ENCODE measurements around the gene SORBS1. TPM values are rescaled to one million over a fixed set of nuclear protein-coding genes. Genes with fewer than 3 reads are reported as not detected.

The SORBS1 gene
- total RNA-seq, 2 experiments from 2014 or later, result 0.57 to 3.1 TPM

DNA sequence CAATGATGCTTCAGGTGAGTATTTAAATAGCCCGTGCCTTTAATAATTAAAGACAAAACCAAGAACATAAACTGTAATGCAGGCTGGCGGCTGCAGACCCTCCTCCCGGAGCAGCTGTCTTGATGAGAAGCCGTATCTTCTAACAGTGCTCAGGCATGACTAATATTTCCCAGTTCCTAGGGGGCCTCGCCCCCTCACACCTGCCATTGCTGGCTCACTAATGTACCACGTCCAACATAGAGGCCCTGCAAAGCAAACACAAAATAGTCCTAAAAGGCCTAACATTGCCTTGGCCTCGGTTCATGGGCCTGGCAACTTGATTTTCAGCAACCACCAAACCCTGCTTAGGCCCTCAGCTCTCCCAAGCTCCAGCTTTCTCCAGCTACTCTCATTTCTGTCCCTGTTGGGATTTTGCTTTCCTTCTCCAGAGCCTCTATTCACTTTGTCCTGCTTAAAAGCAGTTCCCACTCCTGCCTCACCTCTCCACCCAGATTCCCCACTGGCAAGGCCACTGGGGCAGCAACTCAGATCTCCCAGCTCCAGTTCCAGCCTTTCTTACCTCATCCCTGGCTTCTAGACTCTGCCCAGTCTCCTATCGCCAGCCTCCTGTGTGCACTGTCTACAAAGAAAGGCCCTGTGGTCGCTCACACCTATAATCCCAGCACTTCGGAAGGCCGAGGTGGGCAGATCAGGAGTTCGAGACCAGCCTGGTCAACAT lies 16.2 kb downstream of the SORBS1 start:
- H3K9me3 ChIP-seq (ENCODE audit: low read length), result no peaks in the 10 kb centered on the region
- H4K20me1 ChIP-seq (ENCODE audit: insufficient read depth, low read length), result no peaks in the 10 kb centered on the region
- ChIA-PET POLR2A (no interaction called here), CTCF (ENCODE audit: unreplicated experiment) (interaction anchor here (0.7 kb wide), 1 partner anchor 597 kb away, joined by 3 read pairs; no protein-coding TSS in a partner anchor)
- no peaks in the 10 kb centered on the region for H3K4me1 ChIP-seq (ENCODE audit: insufficient read depth, low read length, poor library complexity, severe bottlenecking)
- BruUV-seq (replicated peaks), result no TSS peak
- H3K36me3 ChIP-seq (ENCODE audit: insufficient read depth, low read length), result no peaks in the 10 kb centered on the region
- TF ChIP-seq, protein P1, sequence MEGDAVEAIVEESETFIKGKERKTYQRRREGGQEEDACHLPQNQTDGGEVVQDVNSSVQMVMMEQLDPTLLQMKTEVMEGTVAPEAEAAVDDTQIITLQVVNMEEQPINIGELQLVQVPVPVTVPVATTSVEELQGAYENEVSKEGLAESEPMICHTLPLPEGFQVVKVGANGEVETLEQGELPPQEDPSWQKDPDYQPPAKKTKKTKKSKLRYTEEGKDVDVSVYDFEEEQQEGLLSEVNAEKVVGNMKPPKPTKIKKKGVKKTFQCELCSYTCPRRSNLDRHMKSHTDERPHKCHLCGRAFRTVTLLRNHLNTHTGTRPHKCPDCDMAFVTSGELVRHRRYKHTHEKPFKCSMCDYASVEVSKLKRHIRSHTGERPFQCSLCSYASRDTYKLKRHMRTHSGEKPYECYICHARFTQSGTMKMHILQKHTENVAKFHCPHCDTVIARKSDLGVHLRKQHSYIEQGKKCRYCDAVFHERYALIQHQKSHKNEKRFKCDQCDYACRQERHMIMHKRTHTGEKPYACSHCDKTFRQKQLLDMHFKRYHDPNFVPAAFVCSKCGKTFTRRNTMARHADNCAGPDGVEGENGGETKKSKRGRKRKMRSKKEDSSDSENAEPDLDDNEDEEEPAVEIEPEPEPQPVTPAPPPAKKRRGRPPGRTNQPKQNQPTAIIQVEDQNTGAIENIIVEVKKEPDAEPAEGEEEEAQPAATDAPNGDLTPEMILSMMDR (conservative IDR thresholded peaks at IDR 0.05; ENCODE audit: low read length), result no peak
- no peak for TF ChIP-seq EZH2phosphoT487 (IDR thresholded peaks at IDR 0.05; ENCODE audit: borderline replicate concordance, low read depth, low read length)
- intact Hi-C loops (cut with micrococcal nuclease; ENCODE audit: unreplicated experiment), result no loop called here
- H3K79me2 ChIP-seq (ENCODE audit: insufficient read depth, low read depth, low read length), result no peaks in the 10 kb centered on the region
- H3K27ac ChIP-seq (ENCODE audit: low read depth, low read length, poor library complexity, severe bottlenecking), result no peak overlapping the region
- no peak overlapping the region for H3K4me2 ChIP-seq (ENCODE audit: low read length)
- DNase-seq (ENCODE audit: low spot score), result no peak
- no peak overlapping the region for H2AFZ ChIP-seq (ENCODE audit: low read length)
- H3K4me3 ChIP-seq (ENCODE audit: low read depth, low read length, poor library complexity, severe bottlenecking), result no peak overlapping the region
- H3K9me2 ChIP-seq (ENCODE audit: insufficient read depth, low read length), result no peaks in the 10 kb centered on the region

DNA sequence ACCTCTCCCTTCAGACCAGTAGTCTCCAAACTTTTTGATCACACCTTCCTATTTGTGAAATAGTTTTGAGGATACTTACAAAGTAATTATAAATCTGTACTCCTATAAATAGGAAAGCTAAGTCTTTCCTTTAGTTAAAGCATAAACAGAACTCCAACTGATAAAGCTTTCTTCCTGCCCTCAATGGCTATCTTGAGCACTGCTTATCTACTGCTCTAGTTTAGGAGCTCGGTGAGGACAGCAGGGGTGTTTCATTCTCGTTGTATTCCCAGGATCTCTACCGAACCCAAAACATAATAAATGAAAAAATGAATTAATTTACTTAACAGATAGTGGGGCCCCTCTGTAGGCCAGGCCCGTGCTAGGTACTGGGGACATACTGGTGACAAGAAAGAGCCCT lies 17.7 kb downstream of the SORBS1 start:
- intact Hi-C loops (cut with micrococcal nuclease; ENCODE audit: unreplicated experiment), result no loop called here
- Histone ChIP-seq H3K4me2 (ENCODE audit: low read length) (no peak overlapping the region), H3K36me3 (ENCODE audit: insufficient read depth, low read length) (no peaks in the 10 kb centered on the region), H3K27ac (ENCODE audit: low read depth, low read length, poor library complexity, severe bottlenecking) (no peak overlapping the region), H3K79me2 (ENCODE audit: insufficient read depth, low read depth, low read length) (no peaks in the 10 kb centered on the region), H3K4me3 (ENCODE audit: low read depth, low read length, poor library complexity, severe bottlenecking) (no peak overlapping the region), H4K20me1 (ENCODE audit: insufficient read depth, low read length) (no peaks in the 10 kb centered on the region), H3K4me1 (ENCODE audit: insufficient read depth, low read length, poor library complexity, severe bottlenecking) (no peaks in the 10 kb centered on the region), H2AFZ (ENCODE audit: low read length) (no peak overlapping the region), H3K9me2 (ENCODE audit: insufficient read depth, low read length) (no peaks in the 10 kb centered on the region), H3K9me3 (ENCODE audit: low read length) (no peaks in the 10 kb centered on the region)
- no TSS peak for BruUV-seq (replicated peaks)
- ChIA-PET CTCF (ENCODE audit: unreplicated experiment) (no interaction called here), POLR2A (no interaction called here)
- no peak for TF ChIP-seq EZH2phosphoT487 (IDR thresholded peaks at IDR 0.05; ENCODE audit: borderline replicate concordance, low read depth, low read length)
- TF ChIP-seq, protein P1 (conservative IDR thresholded peaks at IDR 0.05; ENCODE audit: low read length), result no peak
- DNase-seq (ENCODE audit: low spot score), result no peak

DNA sequence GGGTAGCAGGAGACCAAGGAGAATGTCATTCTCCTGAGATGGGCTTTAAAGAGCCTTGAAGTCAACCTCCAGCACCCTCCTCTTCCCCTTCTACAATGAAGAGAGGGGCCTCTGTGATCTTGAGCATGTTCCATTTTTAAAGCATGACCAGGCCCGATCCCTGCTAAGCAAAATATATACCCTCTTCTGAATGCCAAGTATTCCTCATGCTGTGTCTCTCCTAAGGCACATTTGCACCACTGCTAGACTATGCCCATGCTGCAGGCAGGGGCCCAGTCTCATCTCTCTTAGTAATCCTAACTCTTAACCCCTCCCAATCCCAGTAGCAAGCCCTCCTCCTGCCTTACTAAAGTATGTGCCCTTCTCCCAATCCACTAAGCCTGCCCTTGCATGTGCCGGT lies 18.4 kb downstream of the SORBS1 start:
- ChIA-PET POLR2A (interaction anchor here (0.6 kb wide), 1 partner anchor 846 kb away, joined by 3 read pairs; no protein-coding TSS in a partner anchor), CTCF (ENCODE audit: unreplicated experiment) (no interaction called here)
- intact Hi-C loops (cut with micrococcal nuclease; ENCODE audit: unreplicated experiment), result no loop called here
- H3K79me2 ChIP-seq (ENCODE audit: insufficient read depth, low read depth, low read length), result no peaks in the 10 kb centered on the region
- no peak overlapping the region for H3K4me3 ChIP-seq (ENCODE audit: low read depth, low read length, poor library complexity, severe bottlenecking)
- H3K9me3 ChIP-seq (ENCODE audit: low read length), result no peaks in the 10 kb centered on the region
- H3K4me1 ChIP-seq (ENCODE audit: insufficient read depth, low read length, poor library complexity, severe bottlenecking), result no peaks in the 10 kb centered on the region
- DNase-seq (ENCODE audit: low spot score), result no peak
- no peak overlapping the region for H3K27ac ChIP-seq (ENCODE audit: low read depth, low read length, poor library complexity, severe bottlenecking)
- no peak overlapping the region for H3K4me2 ChIP-seq (ENCODE audit: low read length)
- H4K20me1 ChIP-seq (ENCODE audit: insufficient read depth, low read length), result no peaks in the 10 kb centered on the region
- no TSS peak for BruUV-seq (replicated peaks)
- TF ChIP-seq EZH2phosphoT487 (IDR thresholded peaks at IDR 0.05; ENCODE audit: borderline replicate concordance, low read depth, low read length), result no peak
- no peak overlapping the region for H2AFZ ChIP-seq (ENCODE audit: low read length)
- no peaks in the 10 kb centered on the region for H3K9me2 ChIP-seq (ENCODE audit: insufficient read depth, low read length)
- no peaks in the 10 kb centered on the region for H3K36me3 ChIP-seq (ENCODE audit: insufficient read depth, low read length)
